ENCODE data around the gene ARID2.

Gene ARID2

DNA sequence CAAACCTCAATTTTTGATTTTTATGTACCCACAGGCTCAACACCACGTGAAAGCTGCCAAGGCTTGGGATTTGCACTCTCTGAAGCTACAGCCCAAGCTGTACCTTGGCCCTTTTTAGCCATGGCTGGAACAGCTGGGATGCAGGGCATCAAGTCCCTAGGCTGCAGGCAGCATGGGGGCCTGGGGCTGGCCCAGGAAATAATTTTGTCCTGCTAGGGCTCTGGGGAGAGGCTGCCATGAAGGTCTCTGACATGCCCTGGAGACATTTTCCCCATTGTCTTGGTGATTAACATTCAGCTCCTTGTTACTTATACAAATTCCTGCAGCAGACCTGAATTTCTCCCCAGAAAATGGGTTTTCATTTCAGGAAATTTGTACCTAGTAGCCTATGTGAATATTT, 157.2 kb downstream of the ARID2 start:
- no peak overlapping the region for H3K4me3 ChIP-seq (ENCODE audit: low read depth, low read length)
- TF ChIP-seq CTCF (IDR thresholded peaks at IDR 0.05; ENCODE audit: low read depth, low read length): no peak

GRCh38 chr12:45887544-45887943, 158.0 kb downstream of the ARID2 start:
- H3K4me3 ChIP-seq (ENCODE audit: low read depth, low read length): no peak overlapping the region
- no peak for TF ChIP-seq CTCF (IDR thresholded peaks at IDR 0.05; ENCODE audit: low read depth, low read length)

GRCh38 chr12:45890276-45890675, 160.8 kb downstream of the ARID2 start:
- no peak for TF ChIP-seq CTCF (IDR thresholded peaks at IDR 0.05; ENCODE audit: low read depth, low read length)
- no peak overlapping the region for H3K4me3 ChIP-seq (ENCODE audit: low read depth, low read length)

- TF ChIP-seq CTCF (IDR thresholded peaks at IDR 0.05; ENCODE audit: low read depth, low read length): peak; percentile 31; the same call in 1 of the 2 replicates
- no peak overlapping the region for H3K4me3 ChIP-seq (ENCODE audit: low read depth, low read length)
Observed at GRCh38 chr12:45893240-45893639, 163.7 kb downstream of the ARID2 start.

DNA sequence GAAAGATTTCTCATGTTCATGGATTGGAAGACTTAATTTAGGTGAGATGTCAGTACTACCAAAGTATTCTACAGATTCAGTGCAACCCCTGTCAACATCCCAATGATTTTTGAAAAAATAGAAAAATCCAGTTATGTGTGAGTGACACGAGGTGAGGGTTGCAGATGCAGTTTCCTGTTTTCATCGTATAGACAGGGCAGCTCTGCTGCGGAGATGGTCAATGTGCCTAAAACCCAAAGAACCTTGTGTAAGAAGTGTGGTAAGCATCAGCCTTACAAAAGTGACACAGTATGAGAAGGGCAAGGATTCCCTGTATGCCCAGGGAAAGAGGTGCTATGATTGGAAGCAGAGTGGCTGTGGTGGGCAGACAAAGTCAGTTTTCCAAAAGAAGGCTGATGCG, 166.5 kb downstream of the ARID2 start:
- no peak overlapping the region for H3K4me3 ChIP-seq (ENCODE audit: low read depth, low read length)
- TF ChIP-seq CTCF (IDR thresholded peaks at IDR 0.05; ENCODE audit: low read depth, low read length): no peak

GRCh38 chr12:45898094-45898493, 168.6 kb downstream of the ARID2 start:
- H3K4me3 ChIP-seq (ENCODE audit: low read depth, low read length): no peak overlapping the region
- no peak for TF ChIP-seq CTCF (IDR thresholded peaks at IDR 0.05; ENCODE audit: low read depth, low read length)

- no peak overlapping the region for H3K4me3 ChIP-seq (ENCODE audit: low read depth, low read length)
- TF ChIP-seq CTCF (IDR thresholded peaks at IDR 0.05; ENCODE audit: low read depth, low read length): no peak
Observed at GRCh38 chr12:45907955-45908354, 178.4 kb downstream of the ARID2 start.
